GM21737 (cell line): ENCODE results near the gene HUS1B.
A peak's percentile ranks its signal among the peaks of the same experiment; 100 is the strongest.
"Not testable (repeated sequence)": the region's sequence is repeated elsewhere in the genome, so short reads cannot be mapped to it uniquely, and the experiment has no call there.

Experiments
- ATAC-seq: cut with Tn5 transposase; IDR thresholded peaks from one replicate; pipeline ENCODE4 v1.9.1; 2021; ENCODE audit warnings: mild to moderate bottlenecking, moderate library complexity; ENCODE audit not compliant: unreplicated experiment

Gene HUS1B

GRCh38 chr6:656460-657252, at the start of gene HUS1B:
Gene HUS1B (minus strand): TSS chr6:657100. CDS start chr6:656944, 156 bp downstream.
- ATAC-seq = no peak

DNA sequence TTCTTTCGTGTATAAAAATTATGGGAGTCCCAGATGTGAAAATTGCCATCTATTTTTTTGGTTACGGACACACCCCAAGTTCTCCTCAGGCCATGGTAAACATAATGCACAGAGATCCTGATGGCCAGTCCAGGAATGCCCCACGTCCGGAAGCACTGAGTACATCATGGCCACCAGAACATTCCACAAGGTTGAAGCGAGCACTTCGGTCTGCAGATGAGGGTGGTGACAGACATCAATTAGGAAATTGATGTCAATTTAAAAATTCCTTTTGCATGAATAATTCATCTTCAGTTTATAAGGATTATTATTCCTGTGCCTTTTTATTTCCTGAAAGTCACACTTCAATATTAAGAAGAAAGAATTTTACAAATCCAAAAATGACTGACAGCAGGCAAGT, 49.2 kb upstream of the HUS1B start:
- no peak for ATAC-seq

- ATAC-seq = no peak
Observed at GRCh38 chr6:705047-705446, 48.1 kb upstream of the HUS1B start.

- ATAC-seq = no peak
Observed at GRCh38 chr6:704046-704445, 47.1 kb upstream of the HUS1B start.

- no peak for ATAC-seq
Observed at GRCh38 chr6:703552-703951, 46.7 kb upstream of the HUS1B start.

DNA sequence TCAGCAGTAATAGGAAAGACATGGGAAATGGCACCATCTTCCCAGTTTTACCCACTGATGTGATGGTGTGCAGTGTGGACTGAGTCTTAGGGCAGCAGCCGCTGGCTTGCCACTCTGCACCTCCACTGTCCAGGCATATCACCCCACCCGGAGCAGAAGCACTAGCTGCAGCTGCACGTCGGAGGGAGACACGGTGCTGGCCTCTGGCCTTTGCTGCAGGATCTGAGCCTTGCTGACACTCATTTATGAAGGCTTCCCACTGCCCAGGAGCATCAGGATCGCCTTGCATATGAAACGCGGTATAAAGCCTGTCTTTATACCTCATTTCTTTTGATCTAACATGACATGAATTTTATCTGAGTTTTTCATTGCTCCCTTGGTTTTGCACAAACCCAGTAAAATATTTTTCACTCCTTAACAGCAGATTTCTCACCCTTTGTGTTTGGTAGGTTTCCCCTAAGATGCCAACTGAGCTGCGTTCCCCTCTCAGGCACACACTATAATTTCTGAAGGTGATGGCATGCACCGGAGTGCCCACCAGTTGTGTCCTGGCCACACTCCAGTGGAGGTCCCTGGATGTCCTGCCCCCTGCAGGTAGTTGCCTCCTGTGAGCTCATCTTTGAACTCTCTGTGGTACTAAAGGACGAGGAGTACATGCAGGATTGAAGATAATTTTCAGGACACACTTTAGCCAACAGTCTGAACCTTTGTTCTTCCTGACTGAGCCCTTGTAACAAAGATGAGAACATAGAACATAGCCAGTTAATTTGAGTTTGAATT, 45.0 kb upstream of the HUS1B start:
- no peak for ATAC-seq

DNA sequence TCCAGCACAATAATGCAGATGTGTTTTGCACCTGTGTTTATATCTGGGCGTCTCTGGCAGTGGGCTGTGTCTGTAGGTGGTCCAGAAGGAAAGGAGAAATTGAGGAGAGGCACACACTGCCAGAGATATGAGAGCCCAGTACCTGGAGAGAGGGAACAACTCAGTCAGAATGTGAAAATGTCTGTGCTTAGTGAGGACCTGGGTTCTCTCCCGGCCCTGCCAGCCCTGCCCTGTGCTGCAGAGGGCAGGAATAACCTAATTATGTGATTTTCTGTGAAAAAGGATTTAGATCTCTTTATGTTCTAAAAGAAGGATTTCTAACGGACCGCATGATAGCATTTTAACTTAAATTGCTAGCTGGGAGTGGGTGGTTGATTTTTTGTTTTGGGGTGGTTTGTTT, 44.3 kb upstream of the HUS1B start:
- no peak for ATAC-seq

DNA sequence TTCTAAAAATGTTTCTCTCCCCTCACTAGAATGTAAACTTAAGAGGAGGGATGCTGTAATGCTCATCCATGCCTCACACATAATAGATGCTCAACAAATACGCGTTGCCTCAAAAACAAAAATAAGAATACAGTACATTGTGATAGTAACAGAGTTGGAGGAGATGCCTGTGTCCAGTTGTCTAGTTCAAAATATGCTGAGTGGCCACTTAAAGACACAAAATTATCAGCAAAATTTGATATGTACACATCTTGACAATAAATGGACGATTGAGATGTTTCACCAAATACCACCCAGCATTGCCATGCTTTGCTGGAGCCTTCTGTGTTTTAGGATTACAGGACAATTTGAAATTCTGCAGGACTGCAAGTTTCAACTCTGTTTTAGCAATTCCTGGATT, 43.6 kb upstream of the HUS1B start:
- no peak for ATAC-seq

DNA sequence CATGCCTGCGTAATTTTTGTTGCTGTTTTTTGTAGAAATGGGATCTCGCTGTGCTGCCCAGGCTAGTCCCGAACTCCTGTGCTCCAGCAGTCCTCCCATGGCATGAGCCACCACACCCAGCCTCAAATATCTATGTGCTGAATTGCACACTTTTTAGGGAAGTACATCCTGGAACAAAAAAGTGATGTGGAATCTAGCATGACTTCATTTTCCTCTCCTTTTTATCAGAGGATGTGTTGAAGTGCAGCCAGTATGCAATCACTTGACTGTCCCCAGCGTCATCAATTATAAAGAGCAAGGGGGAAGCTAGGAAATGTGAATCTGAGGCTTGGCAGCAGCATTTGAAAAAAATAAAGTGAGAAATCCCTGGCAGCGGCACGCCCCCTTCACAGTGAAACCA, 42.4 kb upstream of the HUS1B start:
- ATAC-seq = no peak

- ATAC-seq = not testable (repeated sequence)
Observed at GRCh38 chr6:694431-695126, 37.7 kb upstream of the HUS1B start.

- no peak for ATAC-seq
Observed at GRCh38 chr6:693723-694009, 36.8 kb upstream of the HUS1B start.

DNA sequence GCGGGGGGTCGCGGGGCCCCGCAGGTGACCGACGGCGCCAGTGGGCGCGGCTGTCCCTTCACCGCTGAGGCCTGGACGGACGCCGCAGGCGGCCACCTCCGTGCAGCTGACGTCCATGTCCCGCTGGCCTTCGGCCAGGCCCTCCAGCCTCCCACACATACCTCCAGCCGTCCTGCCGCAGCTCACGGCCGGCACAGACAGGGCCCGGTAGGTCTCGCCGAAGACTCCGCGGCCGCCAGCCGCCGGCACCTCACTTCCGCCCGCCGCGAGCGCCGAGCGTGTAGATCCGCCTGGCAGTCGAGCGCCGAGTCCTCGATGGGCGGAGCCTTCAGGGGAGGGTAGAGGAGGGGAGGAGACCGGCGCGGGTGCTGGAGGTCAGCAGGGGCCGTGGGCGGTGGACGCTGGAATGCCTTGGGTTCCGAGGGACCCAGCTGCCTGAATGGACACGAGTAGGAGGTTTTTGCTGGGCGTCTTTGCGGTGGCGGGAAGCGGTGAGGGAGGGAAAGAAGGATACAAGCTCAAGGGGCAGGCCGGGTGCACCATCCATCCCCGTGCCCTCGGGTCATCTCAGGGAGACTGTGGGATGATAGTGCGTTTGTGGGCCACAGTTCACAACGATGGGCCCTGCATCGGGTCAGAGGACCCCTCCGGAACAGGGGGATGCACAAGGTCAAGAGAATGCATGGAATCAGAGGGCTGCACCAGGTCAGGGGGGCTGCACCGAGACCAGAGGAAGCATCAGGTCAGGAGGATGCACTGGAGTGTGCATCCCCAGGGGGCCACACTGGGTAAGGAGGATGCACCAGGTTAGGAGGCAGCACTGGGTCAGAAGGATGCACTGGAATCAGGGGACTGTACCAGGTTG, 36.2 kb upstream of the HUS1B start, which contains the start of gene EXOC2:
Gene EXOC2, minus strand, starts transcription at position 282 of the 865 bp plus-strand sequence. CDS start 55,321 bp downstream, outside the sequence.
- peak; percentile 88 for ATAC-seq

GRCh38 chr6:692356-692851, 35.5 kb upstream of the HUS1B start:
- peak; percentile 77 for ATAC-seq

GRCh38 chr6:689223-689622, 32.3 kb upstream of the HUS1B start:
- ATAC-seq = no peak

GRCh38 chr6:686497-686896, 29.6 kb upstream of the HUS1B start:
- ATAC-seq = no peak

DNA sequence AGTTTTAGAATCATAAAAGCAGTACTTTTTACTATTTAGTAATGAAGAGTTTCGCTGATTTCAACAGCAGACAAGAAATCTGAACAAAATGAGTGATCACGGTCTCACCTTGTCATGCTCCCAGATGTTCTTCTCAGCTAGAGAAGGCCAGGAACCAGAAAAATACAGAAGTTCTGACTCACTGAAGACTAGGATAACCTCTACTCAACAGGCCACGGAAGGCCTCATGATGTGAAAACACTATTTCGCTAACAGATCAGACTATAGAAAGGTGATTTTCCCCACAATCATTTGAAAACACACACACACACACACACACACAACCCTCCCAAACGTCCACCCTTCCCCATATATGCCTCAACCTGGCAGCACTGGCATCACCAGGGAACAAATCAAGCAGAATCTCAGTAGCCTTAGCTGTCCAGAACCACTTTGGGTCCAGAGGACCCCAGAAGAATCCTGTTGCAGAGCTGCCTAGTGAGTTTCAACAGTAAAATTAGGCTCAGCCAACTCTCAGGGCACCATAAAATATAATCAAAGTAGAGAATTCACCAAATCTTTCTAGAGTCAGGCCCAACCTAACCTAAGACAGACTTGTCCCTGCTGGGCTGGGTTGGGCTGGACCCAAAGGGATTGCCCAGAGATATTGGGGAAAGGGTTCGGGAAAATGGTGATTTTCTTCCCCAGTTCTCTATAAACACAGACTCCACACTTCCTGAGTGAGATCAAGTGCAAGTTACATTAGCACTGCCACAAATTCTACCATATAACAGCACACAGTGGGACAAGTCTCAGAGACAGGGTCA, 28.1 kb upstream of the HUS1B start:
- ATAC-seq = peak; percentile 78

GRCh38 chr6:683742-684440, 27.0 kb upstream of the HUS1B start:
- ATAC-seq = no peak

DNA sequence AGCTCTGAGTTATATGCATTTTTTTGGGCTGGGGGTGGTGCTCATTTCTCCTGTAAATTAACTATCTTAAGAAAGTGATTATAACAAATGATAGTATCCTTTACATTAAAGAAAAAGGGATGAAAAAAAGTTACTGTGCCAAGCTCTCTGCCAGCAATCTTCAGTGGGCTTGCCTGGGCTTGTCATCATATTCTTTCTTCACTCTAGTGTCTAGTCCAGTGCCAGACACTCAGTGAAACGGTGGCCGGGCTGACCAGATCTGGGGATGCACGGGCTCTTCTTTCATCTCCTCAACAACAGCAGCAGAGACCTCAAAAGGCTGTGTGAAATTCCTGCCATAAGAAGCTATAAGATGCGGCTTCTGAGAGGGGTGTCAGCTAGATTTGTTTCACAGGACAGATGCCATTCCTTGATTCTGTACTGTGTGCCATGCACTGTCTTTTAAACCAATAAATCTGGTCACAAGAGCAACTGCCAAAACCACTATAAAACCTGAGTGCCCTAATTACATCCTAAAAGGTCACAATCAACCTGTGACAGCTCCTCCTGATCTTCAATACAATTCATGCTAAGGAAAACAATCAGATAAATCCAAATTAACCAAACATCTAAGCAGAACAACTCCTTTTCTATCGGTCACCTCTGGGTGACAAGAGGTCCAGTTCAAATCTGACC, 23.9 kb upstream of the HUS1B start:
- no peak for ATAC-seq

DNA sequence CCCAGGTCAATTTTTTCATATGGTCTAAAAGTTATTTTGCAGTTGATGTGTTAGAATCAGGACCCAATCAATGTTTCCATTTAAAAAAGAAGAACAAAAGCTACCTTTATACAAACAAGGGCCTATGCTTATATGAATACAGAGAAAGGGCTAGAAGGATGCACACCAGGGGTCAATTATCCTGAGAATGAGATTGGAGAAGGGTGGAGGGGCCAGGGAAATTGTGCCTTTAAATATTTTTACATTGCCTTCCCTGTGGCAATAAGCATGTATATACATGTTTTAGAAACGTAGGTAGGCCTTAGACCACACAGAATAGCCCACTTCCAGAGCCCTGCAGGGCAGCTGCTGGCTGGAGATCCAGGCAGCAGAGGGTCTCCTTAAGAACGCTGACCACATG, 23.4 kb upstream of the HUS1B start:
- ATAC-seq = no peak
